GM12878 (cell line): ENCODE results near the gene OGFR. TPM values are rescaled to one million over a fixed set of nuclear protein-coding genes. Genes with fewer than 3 reads are reported as not detected.

Source experiments
- ATAC-seq: fragments of 200-7000 bp; cut with Tn5 transposase; 3 replicates; pipeline ENCODE4 v1.9.1; 2020; ENCODE audit warnings: mild to moderate bottlenecking, moderate library complexity
- BruUV-seq: library from RNA; stranded (reverse); fragments of 400-500 nt; replicated peaks from 2 replicates; lab custom pipeline; 2021; lab: Mats Ljungman, UMichigan
- CTCF ChIA-PET: fragments of 300-600 bp; sonication (Branson Sonifier 250); formaldehyde crosslinking; extraction: SDS; loops from one replicate; lab custom pipeline; 2021; ENCODE audit warnings: inconsistent platforms; lab: Yijun Ruan, JAX
- POLR2A ChIA-PET: fragments of 350-600 bp; formaldehyde crosslinking; extraction: SDS; loops from one replicate; lab custom pipeline; 2021; ENCODE audit warnings: inconsistent platforms; lab: Charles Lee
- RAD21 ChIA-PET: fragments of 300-600 bp; sonication (Branson Sonifier 250); formaldehyde crosslinking; loops from one replicate; lab custom pipeline; 2023; ENCODE audit warnings: antibody characterized with exemption; ENCODE audit not compliant: unreplicated experiment; lab: Charles Lee
- SMC1A ChIA-PET: fragments of 300-600 bp; sonication (Branson Sonifier 250); formaldehyde crosslinking; loops from one replicate; lab custom pipeline; 2023; ENCODE audit not compliant: unreplicated experiment, uncharacterized antibody; lab: Charles Lee
- DNase-seq: peaks from one replicate; pipeline ENCODE4 v3.0.0-alpha.2; 2011; ENCODE audit warnings: low read depth, low spot score
- FAIRE-seq: peaks from 3 replicates; lab custom pipeline; 2011; peaks lifted over from hg19 to GRCh38; lab: Jason Lieb, UNC
- H2AFZ ChIP-seq: 2 replicates; pipeline ENCODE4 v1.6.0; 2011; ENCODE audit warnings: low read depth, low read length, control low read depth; ENCODE audit not compliant: control insufficient read depth
- H3K27ac ChIP-seq: 2 replicates; pipeline ENCODE4 v1.5.1; 2011; ENCODE audit warnings: control low read depth; ENCODE audit not compliant: control insufficient read depth, insufficient read depth
- H3K27me3 ChIP-seq, 2 experiments: replicated peaks in 1 of 2; 2 replicates each; pipeline versions ENCODE4 v1.6.0 to v1.6.1; 2011; ENCODE audit warnings: low read length in 1 of 2; ENCODE audit not compliant: control insufficient read depth in 2 of 2, insufficient read depth in 2 of 2
- H3K36me3 ChIP-seq, 2 experiments: 2 replicates each; pipeline ENCODE4 v1.5.1; 2011; ENCODE audit warnings: low read length in 1 of 2; ENCODE audit not compliant: control insufficient read depth in 2 of 2, insufficient read depth in 2 of 2
- H3K4me1 ChIP-seq: 2 replicates; pipeline ENCODE4 v1.6.1; 2011; ENCODE audit warnings: mild to moderate bottlenecking, low read length, moderate library complexity, mixed read lengths; ENCODE audit not compliant: control insufficient read depth, insufficient read depth
- H3K4me2 ChIP-seq: 2 replicates; pipeline ENCODE4 v1.6.0; 2011; ENCODE audit warnings: control low read depth; ENCODE audit not compliant: control insufficient read depth, insufficient read depth
- H3K4me3 ChIP-seq: fragments of 200-600 bp; sonication (generic); 2 replicates; pipeline ENCODE4 v1.5.1; 2016
- H3K79me2 ChIP-seq: 2 replicates; pipeline ENCODE4 v1.6.0; 2011; ENCODE audit warnings: low read length; ENCODE audit not compliant: control insufficient read depth, insufficient read depth
- H3K9ac ChIP-seq: 2 replicates; pipeline ENCODE4 v1.8.0; 2011; ENCODE audit warnings: low read length, control low read depth, mixed read lengths; ENCODE audit not compliant: control insufficient read depth, insufficient read depth
- H3K9me3 ChIP-seq: replicated peaks from 3 replicates; pipeline ENCODE4 v1.5.1; 2011; ENCODE audit warnings: mild to moderate bottlenecking, low read length; ENCODE audit not compliant: control insufficient read depth, insufficient read depth
- H4K20me1 ChIP-seq: 2 replicates; pipeline ENCODE4 v1.6.0; 2011; ENCODE audit not compliant: control insufficient read depth, insufficient read depth
- EZH2 ChIP-seq: IDR thresholded peaks from 2 replicates; pipeline ENCODE4 v1.6.1; 2012; ENCODE audit warnings: low read depth, mild to moderate bottlenecking, control low read depth, inconsistent platforms, low read length, borderline replicate concordance; ENCODE audit not compliant: control insufficient read depth
- FOS ChIP-seq: IDR thresholded peaks from 3 replicates; pipeline ENCODE4 v1.6.1; 2011; ENCODE audit warnings: borderline replicate concordance; ENCODE audit not compliant: insufficient read length; ENCODE audit errors: extremely low read depth
- JUND ChIP-seq: IDR thresholded peaks from 2 replicates; pipeline ENCODE4 v1.6.1; 2012; ENCODE audit warnings: low read depth, mild to moderate bottlenecking, low read length, improper control_type of control experiment, moderate library complexity
- NFYB ChIP-seq: IDR thresholded peaks from 2 replicates; pipeline ENCODE4 v1.6.1; 2011; ENCODE audit warnings: low read depth, mild to moderate bottlenecking, low read length, improper control_type of control experiment, moderate library complexity; ENCODE audit not compliant: insufficient read depth
- NRF1 ChIP-seq: conservative IDR thresholded peaks from 2 replicates; pipeline ENCODE4 v1.6.1; 2011; ENCODE audit warnings: mild to moderate bottlenecking, low read depth, low read length, improper control_type of control experiment
- REST ChIP-seq: IDR thresholded peaks from 2 replicates; pipeline ENCODE4 v1.6.1; 2012; ENCODE audit warnings: mild to moderate bottlenecking, low read depth, low read length
- SIN3A ChIP-seq: IDR thresholded peaks from 2 replicates; pipeline ENCODE4 v1.6.1; 2012; ENCODE audit warnings: low read depth, low read length, improper control_type of control experiment
- YBX1 ChIP-seq: fragments of 450-650 bp; IDR thresholded peaks from 2 replicates; pipeline ENCODE4 v1.6.1; 2016; ENCODE audit warnings: antibody characterized with exemption
- ZNF592 ChIP-seq: fragments of 450-650 bp; IDR thresholded peaks from 2 replicates; pipeline ENCODE4 v1.6.1; 2017; ENCODE audit warnings: mild to moderate bottlenecking, moderate library complexity
- ZSCAN29 ChIP-seq: fragments of 450-650 bp; IDR thresholded peaks from 2 replicates; pipeline ENCODE4 v1.6.1; 2017; ENCODE audit warnings: mild to moderate bottlenecking, moderate library complexity
- WGBS: methylation state at CpG from one replicate; pipeline ENCODE4 v1.1.6; 2016; ENCODE audit warnings: low lambda C conversion rate; ENCODE audit not compliant: insufficient replicate concordance, insufficient coverage; ENCODE audit errors: missing lambda C conversion rate; 5-methylcytosine and 5-hydroxymethylcytosine counted together
- in situ Hi-C: fragments of 300-500 bp; cut with MboI; formaldehyde crosslinking; loops from 9 replicates; pipeline ENCODE4 v1.14.3; 2018; ENCODE audit warnings: mixed read lengths
- intact Hi-C: fragments of 100-400 bp; cut with micrococcal nuclease; formaldehyde crosslinking; loops from one replicate; pipeline ENCODE4 v1.14.2; 2022; ENCODE audit not compliant: unreplicated experiment
- polyA plus RNA-seq, 11 experiments: library from polyadenylated mRNA; depleted of rRNA in 4 of 11; unstranded in 6 of 11; stranded (reverse) in 5 of 11; fragments of >200 nt; fragmentation: Nextera tagmentation in 4 of 11; fragmentation: Illumina TruSeq in 1 of 11; extraction: Ambion mirVana in 4 of 11; extraction: Trizol in 1 of 11; gene quantifications; 1 replicate in 1 of 11; 2 replicates in 10 of 11; pipeline versions ENCODE4 v1.2.1 to v1.2.3, GENCODE V29; 2011 to 2016; ENCODE audit warnings: inconsistent platforms in 2 of 11, missing spikeins in 2 of 11, low read depth in 1 of 11
- total RNA-seq, 4 experiments: library from RNA; depleted of rRNA in 3 of 4; stranded (reverse); fragments of >200 nt in 3 of 4; fragmentation: Illumina TruSeq in 1 of 4; extraction: Trizol in 1 of 4; gene quantifications; 2 replicates each; pipeline versions ENCODE4 v1.2.1 to v1.2.3, GENCODE V29; 2013 to 2021
- TF ChIP-seq, protein P1 (sequence below): IDR thresholded peaks from 2 replicates; pipeline ENCODE4 v1.6.1; 2011; ENCODE audit warnings: borderline replicate concordance, low read depth, mild to moderate bottlenecking, moderate library complexity, mixed read lengths, low read length; ENCODE audit not compliant: insufficient read depth; ENCODE audit errors: extremely low read length
- TF ChIP-seq, protein P2 (sequence below): IDR thresholded peaks from 2 replicates; pipeline ENCODE4 v1.6.1; 2012; ENCODE audit warnings: low read depth, low read length, improper control_type of control experiment

The OGFR gene
- total and polyA plus RNA-seq, 10 of the 15 experiments (the other 5 are each of a cell fraction or from before 2014, with no cell fraction given), result 0.72 to 62.1 (median 27.3) TPM

DNA sequence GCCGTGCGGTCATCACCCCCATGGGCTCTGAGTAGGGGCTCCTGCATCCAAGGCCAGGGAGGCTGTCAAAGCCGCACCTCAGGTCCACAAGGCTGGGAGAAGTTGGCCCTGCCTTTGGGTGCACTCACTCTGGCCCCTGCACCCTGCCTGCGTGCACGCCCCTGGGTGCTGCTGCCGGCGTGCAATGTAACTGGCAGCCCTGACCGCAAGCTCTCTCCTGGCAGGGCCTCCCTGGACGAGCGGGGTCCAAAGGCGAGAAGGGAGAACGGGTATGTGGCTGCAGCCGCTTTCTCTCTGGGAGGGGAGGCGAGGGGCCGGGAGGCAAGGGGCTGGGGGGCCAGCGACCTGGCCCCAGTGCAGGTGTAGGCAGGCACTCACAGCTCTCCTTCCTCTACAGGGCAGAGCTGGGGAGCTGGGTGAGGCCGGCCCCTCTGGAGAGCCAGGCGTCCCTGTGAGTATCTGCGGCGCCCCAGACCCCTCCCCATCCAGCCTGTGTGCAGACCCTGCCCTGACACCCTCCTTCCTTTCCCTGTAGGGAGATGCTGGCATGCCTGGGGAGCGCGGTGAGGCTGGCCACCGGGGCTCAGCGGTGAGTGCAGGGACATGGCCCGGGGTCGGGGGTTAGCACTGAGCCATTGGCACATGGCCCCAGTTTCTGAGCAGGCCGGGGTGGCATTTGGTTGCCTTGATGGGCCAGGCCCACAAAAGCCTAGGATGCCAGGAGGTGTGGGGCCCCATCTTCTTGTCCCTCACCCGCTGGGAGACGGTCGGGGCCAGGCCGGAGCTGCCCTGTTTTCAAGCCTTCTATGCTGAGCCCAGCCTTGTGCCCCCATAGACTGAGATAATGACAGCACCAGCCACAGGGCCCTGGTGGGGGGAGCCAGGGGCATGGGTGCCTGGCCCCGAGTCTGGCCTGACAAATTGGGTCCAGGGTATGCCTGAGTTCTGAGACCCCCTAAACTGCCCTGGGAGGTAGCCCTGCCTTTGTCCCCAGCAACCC lies 24.9 kb downstream of the OGFR start:
- H3K4me2 ChIP-seq, result no peak overlapping the region
- BruUV-seq, result no TSS peak
- in situ Hi-C loops, result loop anchor here (5.0 kb wide), 1 partner anchor 52 kb away; no protein-coding TSS in a partner anchor
- TF ChIP-seq FOS (no peak), YBX1 (no peak), JUND (no peak), NRF1 (no peak), SIN3A (no peak), ZSCAN29 (no peak), REST (no peak), EZH2 (no peak), ZNF592 (no peak), NFYB (no peak)
- TF ChIP-seq, protein P1, sequence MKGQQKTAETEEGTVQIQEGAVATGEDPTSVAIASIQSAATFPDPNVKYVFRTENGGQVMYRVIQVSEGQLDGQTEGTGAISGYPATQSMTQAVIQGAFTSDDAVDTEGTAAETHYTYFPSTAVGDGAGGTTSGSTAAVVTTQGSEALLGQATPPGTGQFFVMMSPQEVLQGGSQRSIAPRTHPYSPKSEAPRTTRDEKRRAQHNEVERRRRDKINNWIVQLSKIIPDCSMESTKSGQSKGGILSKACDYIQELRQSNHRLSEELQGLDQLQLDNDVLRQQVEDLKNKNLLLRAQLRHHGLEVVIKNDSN, result no peak
- TF ChIP-seq, protein P2, sequence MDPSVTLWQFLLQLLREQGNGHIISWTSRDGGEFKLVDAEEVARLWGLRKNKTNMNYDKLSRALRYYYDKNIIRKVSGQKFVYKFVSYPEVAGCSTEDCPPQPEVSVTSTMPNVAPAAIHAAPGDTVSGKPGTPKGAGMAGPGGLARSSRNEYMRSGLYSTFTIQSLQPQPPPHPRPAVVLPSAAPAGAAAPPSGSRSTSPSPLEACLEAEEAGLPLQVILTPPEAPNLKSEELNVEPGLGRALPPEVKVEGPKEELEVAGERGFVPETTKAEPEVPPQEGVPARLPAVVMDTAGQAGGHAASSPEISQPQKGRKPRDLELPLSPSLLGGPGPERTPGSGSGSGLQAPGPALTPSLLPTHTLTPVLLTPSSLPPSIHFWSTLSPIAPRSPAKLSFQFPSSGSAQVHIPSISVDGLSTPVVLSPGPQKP, result no peak

More for the DNA sequence above, 24.9 kb downstream of the OGFR start:
- ATAC-seq, result no peak
- Histone ChIP-seq H3K27me3 (no peaks in the 10 kb centered on the region), H3K27ac (no peak overlapping the region), H2AFZ (no peak overlapping the region), H3K4me3 (no peak overlapping the region), H3K9ac (no peak overlapping the region), H3K4me1 (peaks cover 15% of the 10 kb centered on the region), H3K79me2 (no peaks in the 10 kb centered on the region), H3K9me3 (no peaks in the 10 kb centered on the region), H3K36me3 (no peaks in the 10 kb centered on the region), H4K20me1 (no peaks in the 10 kb centered on the region)
- ChIA-PET CTCF (no interaction called here), SMC1A (no interaction called here), RAD21 (no interaction called here), POLR2A (no interaction called here)
- intact Hi-C loops, result no loop called here
- 63% methylated on average over 27 of the region's 32 CpGs for WGBS
- FAIRE-seq, result no peak
- DNase-seq, result no peak
